ENCODE measurements around the gene TBC1D17.

- TF ChIP-seq CTCF (IDR thresholded peaks at IDR 0.05; ENCODE audit: low read depth, low read length) (no peak), EZH2phosphoT487 (IDR thresholded peaks at IDR 0.05; ENCODE audit: low read depth) (no peak)
Measured at GRCh38 chr19:49881672-49882394, 4.3 kb downstream of the TBC1D17 start.
